ELR (cell line): Measurements from ENCODE around the gene LHX8.

Experiments used
- DNase-seq: peaks from one replicate; pipeline ENCODE4 v3.0.0-alpha.2; 2015; ENCODE audit warnings: low read depth

Gene LHX8

GRCh38 chr1:75203415-75204277 lies 69.5 kb downstream of the LHX8 start:
- peak; percentile 72 for DNase-seq

- DNase-seq = no peak
Measured at GRCh38 chr1:75208862-75209261, 74.7 kb downstream of the LHX8 start.
